IMR-90 (cell line): ENCODE measurements around the gene MMP2. TPM values are rescaled to one million over a fixed set of nuclear protein-coding genes. Genes with fewer than 3 reads are reported as not detected.

Experiments
- ATAC-seq: fragments of 200-7000 bp; cut with Tn5 transposase; 2 replicates; pipeline ENCODE4 v1.9.1; 2020; ENCODE audit warnings: low read depth, mild to moderate bottlenecking, moderate library complexity
- BruUV-seq: library from RNA; stranded (reverse); fragments of 400-500 nt; replicated peaks from 2 replicates; lab custom pipeline; 2021; lab: Mats Ljungman, UMichigan
- CTCF ChIA-PET: fragments of 300-600 bp; formaldehyde crosslinking; extraction: SDS; loops from one replicate; lab custom pipeline; 2021; ENCODE audit warnings: antibody characterized with exemption; lab: Yijun Ruan, JAX
- POLR2A ChIA-PET: fragments of 300-600 bp; sonication (Branson Sonifier 250); formaldehyde crosslinking; loops from one replicate; lab custom pipeline; 2022; ENCODE audit warnings: antibody characterized with exemption; ENCODE audit not compliant: unreplicated experiment; lab: Charles Lee
- DNase-seq: peaks from one replicate; pipeline ENCODE4 v3.0.0; 2013
- H2AFZ ChIP-seq: replicated peaks from 2 replicates; pipeline ENCODE3; 2013; ENCODE audit warnings: low read length, mild to moderate bottlenecking; ENCODE audit not compliant: poor library complexity
- H2AK5ac ChIP-seq: 2 replicates; pipeline ENCODE4 v1.6.1; 2013; ENCODE audit warnings: low read depth, low read length, inconsistent platforms
- H2AK9ac ChIP-seq: replicated peaks from 2 replicates; pipeline ENCODE3; 2013; ENCODE audit warnings: mild to moderate bottlenecking, low read depth, low read length, moderate library complexity; ENCODE audit not compliant: poor library complexity
- H2BK120ac ChIP-seq: 2 replicates; pipeline ENCODE4 v1.6.1; 2013; ENCODE audit warnings: low read depth, low read length, inconsistent platforms
- H2BK15ac ChIP-seq: 3 replicates; pipeline ENCODE4 v1.6.1; 2013; ENCODE audit warnings: low read depth, low read length, inconsistent platforms
- H2BK20ac ChIP-seq: 2 replicates; pipeline ENCODE4 v1.6.1; 2013; ENCODE audit warnings: low read depth, mild to moderate bottlenecking, inconsistent platforms, low read length, moderate library complexity
- H2BK5ac ChIP-seq: 2 replicates; pipeline ENCODE4 v1.6.1; 2013; ENCODE audit warnings: mild to moderate bottlenecking, low read depth, low read length, inconsistent platforms; ENCODE audit not compliant: poor library complexity, severe bottlenecking
- H3K14ac ChIP-seq: replicated peaks from 2 replicates; pipeline ENCODE4 v1.6.1; 2013; ENCODE audit warnings: low read depth, low read length, inconsistent platforms
- H3K18ac ChIP-seq: 2 replicates; pipeline ENCODE4 v1.6.1; 2013; ENCODE audit warnings: low read depth, low read length, control low read depth
- H3K23ac ChIP-seq: 2 replicates; pipeline ENCODE4 v1.6.1; 2013; ENCODE audit warnings: low read depth, low read length, inconsistent platforms
- H3K27ac ChIP-seq: 2 replicates; pipeline ENCODE4 v1.5.1; 2013; ENCODE audit warnings: mild to moderate bottlenecking, control low read depth, low read length; ENCODE audit not compliant: insufficient read depth
- H3K27me3 ChIP-seq: 2 replicates; pipeline ENCODE4 v1.6.1; 2013; ENCODE audit warnings: low read length; ENCODE audit not compliant: control insufficient read depth, insufficient read depth
- H3K36me3 ChIP-seq: 2 replicates; pipeline ENCODE4 v1.6.1; 2013; ENCODE audit warnings: low read length, mixed read lengths; ENCODE audit not compliant: control insufficient read depth, insufficient read depth
- H3K4ac ChIP-seq: 2 replicates; pipeline ENCODE4 v1.6.1; 2013; ENCODE audit warnings: low read depth, low read length, inconsistent platforms
- H3K4me1 ChIP-seq: 2 replicates; pipeline ENCODE4 v1.6.1; 2013; ENCODE audit warnings: low read length, mixed read lengths; ENCODE audit not compliant: control insufficient read depth, insufficient read depth
- H3K4me2 ChIP-seq: 2 replicates; pipeline ENCODE4 v1.6.1; 2013; ENCODE audit warnings: low read depth, mild to moderate bottlenecking, control low read depth, low read length, moderate library complexity
- H3K4me3 ChIP-seq: 2 replicates; pipeline ENCODE4 v1.5.1; 2013; ENCODE audit warnings: low read depth, mild to moderate bottlenecking, control low read depth, low read length, moderate library complexity; ENCODE audit not compliant: insufficient read depth
- H3K56ac ChIP-seq: 2 replicates; pipeline ENCODE4 v1.6.1; 2013; ENCODE audit warnings: low read length, inconsistent platforms; ENCODE audit not compliant: insufficient read depth; ENCODE audit errors: extremely low read depth
- H3K79me1 ChIP-seq, 2 experiments: 2 replicates each; pipeline ENCODE4 v1.6.1; 2013; ENCODE audit warnings: low read length in 2 of 2, inconsistent platforms in 1 of 2, low read depth in 1 of 2
- H3K9ac ChIP-seq: 2 replicates; pipeline ENCODE4 v1.6.1; 2013; ENCODE audit warnings: low read depth, low read length, control low read depth
- H3K9me1 ChIP-seq: 2 replicates; pipeline ENCODE4 v1.6.1; 2013; ENCODE audit warnings: low read length, inconsistent platforms; ENCODE audit not compliant: insufficient read depth
- H3K9me3 ChIP-seq: 2 replicates; pipeline ENCODE4 v1.6.1; 2013; ENCODE audit warnings: low read length; ENCODE audit not compliant: control insufficient read depth, insufficient read depth
- H4K20me1 ChIP-seq: 2 replicates; pipeline ENCODE4 v1.6.1; 2013; ENCODE audit warnings: low read length, inconsistent platforms; ENCODE audit not compliant: insufficient read depth
- H4K5ac ChIP-seq: 2 replicates; pipeline ENCODE4 v1.6.1; 2013; ENCODE audit warnings: mild to moderate bottlenecking, low read depth, low read length, control low read depth
- H4K8ac ChIP-seq, 2 experiments: 2 replicates each; pipeline ENCODE4 v1.6.1; 2013; ENCODE audit warnings: low read depth in 2 of 2, low read length in 2 of 2, control low read depth in 1 of 2, inconsistent platforms in 1 of 2
- H4K91ac ChIP-seq: 2 replicates; pipeline ENCODE4 v1.6.1; 2013; ENCODE audit warnings: low read depth, low read length, inconsistent platforms; ENCODE audit not compliant: insufficient read depth
- BHLHE40 ChIP-seq: fragments of 150-350 bp; IDR thresholded peaks from 2 replicates; pipeline ENCODE4 v1.6.1; 2016; ENCODE audit warnings: mild to moderate bottlenecking, low read depth, low read length
- CEBPB ChIP-seq: IDR thresholded peaks from 2 replicates; pipeline ENCODE4 v1.6.1; 2012; ENCODE audit warnings: low read depth, low read length, improper control_type of control experiment
- CHD1 ChIP-seq: IDR thresholded peaks from 2 replicates; pipeline ENCODE4 v1.6.1; 2012; ENCODE audit warnings: low read depth, low read length, improper control_type of control experiment
- ELK1 ChIP-seq: fragments of 150-350 bp; IDR thresholded peaks from 2 replicates; pipeline ENCODE4 v1.6.1; 2016; ENCODE audit warnings: low read depth, mild to moderate bottlenecking, low read length, moderate library complexity, borderline replicate concordance
- FOS ChIP-seq: fragments of 150-350 bp; IDR thresholded peaks from 2 replicates; pipeline ENCODE4 v1.6.1; 2016; ENCODE audit warnings: low read depth, low read length
- MAFK ChIP-seq: IDR thresholded peaks from 2 replicates; pipeline ENCODE4 v1.6.1; 2012; ENCODE audit warnings: low read depth, low read length, improper control_type of control experiment
- MAZ ChIP-seq: IDR thresholded peaks from 2 replicates; pipeline ENCODE4 v1.6.1; 2012; ENCODE audit warnings: low read depth, mild to moderate bottlenecking, low read length, improper control_type of control experiment, moderate library complexity, borderline replicate concordance
- MXI1 ChIP-seq: IDR thresholded peaks from 2 replicates; pipeline ENCODE4 v1.6.1; 2012; ENCODE audit warnings: low read depth, mild to moderate bottlenecking, low read length, moderate library complexity, borderline replicate concordance
- NFE2L2 ChIP-seq: fragments of 150-350 bp; IDR thresholded peaks from 2 replicates; pipeline ENCODE4 v1.6.1; 2016; ENCODE audit warnings: low read depth, mild to moderate bottlenecking, low read length
- POLR2A ChIP-seq: IDR thresholded peaks from 2 replicates; pipeline ENCODE4 v1.6.1; 2012; ENCODE audit warnings: mild to moderate bottlenecking, low read depth, low read length
- RAD21 ChIP-seq: IDR thresholded peaks from 2 replicates; pipeline ENCODE4 v1.6.1; 2012; ENCODE audit warnings: low read length, improper control_type of control experiment
- RCOR1 ChIP-seq: IDR thresholded peaks from 2 replicates; pipeline ENCODE4 v1.6.1; 2012; ENCODE audit warnings: mild to moderate bottlenecking, low read length, improper control_type of control experiment; ENCODE audit not compliant: insufficient replicate concordance
- RFX5 ChIP-seq: IDR thresholded peaks from 2 replicates; pipeline ENCODE4 v1.8.0; 2012; ENCODE audit warnings: low read depth, mild to moderate bottlenecking, low read length, moderate library complexity
- SMC3 ChIP-seq: fragments of 150-350 bp; IDR thresholded peaks from 2 replicates; pipeline ENCODE4 v1.6.1; 2016; ENCODE audit warnings: low read depth, mild to moderate bottlenecking, antibody characterized with exemption, low read length, moderate library complexity
- WGBS, 2 experiments: methylation state at CpG; one replicate each; pipeline versions ENCODE4 v1.1.5 to v1.1.7; 2013; ENCODE audit warnings: missing lambda C conversion rate in 2 of 2; ENCODE audit not compliant: insufficient read length in 1 of 2; ENCODE audit errors: extremely low coverage in 2 of 2; 5-methylcytosine and 5-hydroxymethylcytosine counted together
- dilution Hi-C: fragments of 300-500 bp; cut with HindIII; formaldehyde crosslinking; loops from one replicate; pipeline ENCODE4 v1.14.3; 2018; ENCODE audit warnings: low sequenced_read_pairs; ENCODE audit not compliant: unreplicated experiment
- in situ Hi-C: fragments of 300-500 bp; cut with MboI; formaldehyde crosslinking; loops from 3 replicates; pipeline ENCODE4 v1.14.3; 2019; ENCODE audit warnings: low sequenced_read_pairs, inconsistent platforms, mixed read lengths
- intact Hi-C: fragments of 100-400 bp; cut with micrococcal nuclease; formaldehyde crosslinking; loops from 2 replicates; pipeline ENCODE4 v1.10.0; 2022
- polyA plus RNA-seq, 3 experiments: library from polyadenylated mRNA; depleted of rRNA; stranded (reverse); fragments of >200 nt; gene quantifications; 2 replicates each; pipeline ENCODE4 v1.2.3, GENCODE V29; 2012; ENCODE audit warnings: low replicate concordance in 1 of 3
- total RNA-seq: library from RNA; depleted of rRNA; stranded (reverse); fragments of >200 nt; gene quantifications from 2 replicates; pipeline ENCODE4 v1.2.3, GENCODE V29; 2012
- TF ChIP-seq, protein P1 (sequence below): conservative IDR thresholded peaks from 2 replicates; pipeline ENCODE4 v1.5.1; 2012; ENCODE audit warnings: mild to moderate bottlenecking, low read depth, low read length, improper control_type of control experiment
- TF ChIP-seq, protein P2 (sequence below): fragments of 150-350 bp; IDR thresholded peaks from 2 replicates; pipeline ENCODE4 v1.6.1; 2017; ENCODE audit warnings: mild to moderate bottlenecking, antibody characterized with exemption, low read length, low read depth

MMP2 gene
- total and polyA plus RNA-seq, 2 of the 4 experiments (the other 2 are of a cell fraction): 240 to 574 TPM

GRCh38 chr16:55444754-55445485 lies 34.1 kb upstream of the MMP2 start:
- Histone ChIP-seq H4K20me1 (no peaks in the 10 kb centered on the region), H3K79me1 (no peaks in the 10 kb centered on the region), H2AK9ac (no peak overlapping the region), H2BK20ac (no peak overlapping the region), H2BK120ac (no peak overlapping the region), H3K9me3 (no peaks in the 10 kb centered on the region), H2BK5ac (no peak overlapping the region), H3K9ac (no peak overlapping the region), H3K9me1 (no peaks in the 10 kb centered on the region), H4K5ac (no peak overlapping the region), H3K4me1 (no peaks in the 10 kb centered on the region), H4K8ac (no peak overlapping the region), H3K23ac (no peak overlapping the region), H3K27me3 (no peaks in the 10 kb centered on the region; the same call in 1 of the 2 replicates), H3K4me2 (no peak overlapping the region), H2AFZ (no peak overlapping the region), H2BK15ac (no peak overlapping the region), H3K14ac (no peak overlapping the region), H3K4ac (no peak overlapping the region), H3K4me3 (no peak overlapping the region), H3K18ac (no peak overlapping the region), H3K27ac (no peak overlapping the region), H2AK5ac (no peak overlapping the region), H3K36me3 (no peaks in the 10 kb centered on the region), H3K56ac (no peak overlapping the region), H4K91ac (no peak overlapping the region)
- ChIA-PET POLR2A (no interaction called here), CTCF (no interaction called here)
- intact Hi-C loops (no loop called here), dilution Hi-C loops (no loop called here), in situ Hi-C loops (no loop called here)
- WGBS, 2 experiments: 60% methylated on average over 1 of the region's 8 CpGs; no CpG with 5 or more reads in 1 of the 2 experiments
- no peak for TF ChIP-seq MAFK
- no peak for TF ChIP-seq RFX5
- no peak for TF ChIP-seq NFE2L2
- TF ChIP-seq, protein P1, sequence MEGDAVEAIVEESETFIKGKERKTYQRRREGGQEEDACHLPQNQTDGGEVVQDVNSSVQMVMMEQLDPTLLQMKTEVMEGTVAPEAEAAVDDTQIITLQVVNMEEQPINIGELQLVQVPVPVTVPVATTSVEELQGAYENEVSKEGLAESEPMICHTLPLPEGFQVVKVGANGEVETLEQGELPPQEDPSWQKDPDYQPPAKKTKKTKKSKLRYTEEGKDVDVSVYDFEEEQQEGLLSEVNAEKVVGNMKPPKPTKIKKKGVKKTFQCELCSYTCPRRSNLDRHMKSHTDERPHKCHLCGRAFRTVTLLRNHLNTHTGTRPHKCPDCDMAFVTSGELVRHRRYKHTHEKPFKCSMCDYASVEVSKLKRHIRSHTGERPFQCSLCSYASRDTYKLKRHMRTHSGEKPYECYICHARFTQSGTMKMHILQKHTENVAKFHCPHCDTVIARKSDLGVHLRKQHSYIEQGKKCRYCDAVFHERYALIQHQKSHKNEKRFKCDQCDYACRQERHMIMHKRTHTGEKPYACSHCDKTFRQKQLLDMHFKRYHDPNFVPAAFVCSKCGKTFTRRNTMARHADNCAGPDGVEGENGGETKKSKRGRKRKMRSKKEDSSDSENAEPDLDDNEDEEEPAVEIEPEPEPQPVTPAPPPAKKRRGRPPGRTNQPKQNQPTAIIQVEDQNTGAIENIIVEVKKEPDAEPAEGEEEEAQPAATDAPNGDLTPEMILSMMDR: no peak
- TF ChIP-seq, protein P2, sequence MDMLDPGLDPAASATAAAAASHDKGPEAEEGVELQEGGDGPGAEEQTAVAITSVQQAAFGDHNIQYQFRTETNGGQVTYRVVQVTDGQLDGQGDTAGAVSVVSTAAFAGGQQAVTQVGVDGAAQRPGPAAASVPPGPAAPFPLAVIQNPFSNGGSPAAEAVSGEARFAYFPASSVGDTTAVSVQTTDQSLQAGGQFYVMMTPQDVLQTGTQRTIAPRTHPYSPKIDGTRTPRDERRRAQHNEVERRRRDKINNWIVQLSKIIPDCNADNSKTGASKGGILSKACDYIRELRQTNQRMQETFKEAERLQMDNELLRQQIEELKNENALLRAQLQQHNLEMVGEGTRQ: no peak
- TF ChIP-seq CHD1: no peak
- no peak for TF ChIP-seq POLR2A
- no peak for TF ChIP-seq MAZ
- no peak for TF ChIP-seq CEBPB
- TF ChIP-seq MXI1: no peak
- no peak for TF ChIP-seq SMC3
- no peak for TF ChIP-seq FOS
- no peak for TF ChIP-seq BHLHE40
- TF ChIP-seq RCOR1: no peak
- TF ChIP-seq RAD21: no peak
- no peak for TF ChIP-seq ELK1
- DNase-seq (no peak), ATAC-seq (no peak)
- BruUV-seq: no TSS peak
